BLaER1 (cell line): Measurements from ENCODE around the gene MEIS3.
A peak's percentile ranks its signal among the peaks of the same experiment; 100 is the strongest.

ENCODE experiments used
- H3K27ac ChIP-seq: shearing (Covaris generic); formaldehyde crosslinking; 2 replicates; pipeline ENCODE4 v1.8.1; 2022
- H3K27me3 ChIP-seq: shearing (Covaris generic); formaldehyde crosslinking; 2 replicates; pipeline ENCODE4 v1.8.1; 2022
- H3K36me3 ChIP-seq: shearing (Covaris generic); formaldehyde crosslinking; 2 replicates; pipeline ENCODE4 v1.8.1; 2022
- H3K4me1 ChIP-seq: shearing (Covaris generic); formaldehyde crosslinking; 2 replicates; pipeline ENCODE4 v1.8.1; 2022
- H3K4me2 ChIP-seq: shearing (Covaris generic); formaldehyde crosslinking; 2 replicates; pipeline ENCODE4 v1.8.1; 2022
- H3K4me3 ChIP-seq: shearing (Covaris generic); formaldehyde crosslinking; 2 replicates; pipeline ENCODE4 v1.8.1; 2022
- H3K9ac ChIP-seq: shearing (Covaris generic); formaldehyde crosslinking; 2 replicates; pipeline ENCODE4 v1.8.1; 2022
- H3K9me3 ChIP-seq: shearing (Covaris generic); formaldehyde crosslinking; 2 replicates; pipeline ENCODE4 v1.8.1; 2022
- H4K20me1 ChIP-seq: shearing (Covaris generic); formaldehyde crosslinking; 2 replicates; pipeline ENCODE4 v1.8.1; 2022
- Cebpa-rat ChIP-seq: shearing (Covaris generic); IDR thresholded peaks from 2 replicates; pipeline ENCODE4 v1.8.1; 2022

MEIS3 gene

GRCh38 chr19:47419030-47419783 lies at the start of gene MEIS3:
Gene MEIS3 (minus strand): TSS chr19:47419527. CDS start chr19:47419081, 446 bp downstream.
- Histone ChIP-seq H4K20me1 (peaks cover 66% of the 10 kb centered on the region), H3K4me1 (peaks cover 51% of the 10 kb centered on the region), H3K9me3 (no peaks in the 10 kb centered on the region), H3K4me3 (peak within 1 kb of the TSS; percentile 57), H3K27ac (no peak within 1 kb of the TSS), H3K36me3 (no peaks in the 10 kb centered on the region), H3K27me3 (peaks cover 97% of the 10 kb centered on the region), H3K4me2 (peak within 1 kb of the TSS; percentile 82), H3K9ac (no peak within 1 kb of the TSS)
- no peak for TF ChIP-seq Cebpa-rat

GRCh38 chr19:47467914-47468313 lies 48.6 kb upstream of the MEIS3 start:
- Histone ChIP-seq H3K4me1 (peaks cover 6% of the 10 kb centered on the region; the same call in 1 of the 2 replicates), H3K9me3 (no peaks in the 10 kb centered on the region), H4K20me1 (peaks cover 26% of the 10 kb centered on the region; the same call in 1 of the 2 replicates), H3K4me3 (no peak overlapping the region), H3K27me3 (peaks cover 58% of the 10 kb centered on the region), H3K9ac (no peak overlapping the region), H3K36me3 (no peaks in the 10 kb centered on the region), H3K4me2 (no peak overlapping the region), H3K27ac (no peak overlapping the region)
- no peak for TF ChIP-seq Cebpa-rat

DNA sequence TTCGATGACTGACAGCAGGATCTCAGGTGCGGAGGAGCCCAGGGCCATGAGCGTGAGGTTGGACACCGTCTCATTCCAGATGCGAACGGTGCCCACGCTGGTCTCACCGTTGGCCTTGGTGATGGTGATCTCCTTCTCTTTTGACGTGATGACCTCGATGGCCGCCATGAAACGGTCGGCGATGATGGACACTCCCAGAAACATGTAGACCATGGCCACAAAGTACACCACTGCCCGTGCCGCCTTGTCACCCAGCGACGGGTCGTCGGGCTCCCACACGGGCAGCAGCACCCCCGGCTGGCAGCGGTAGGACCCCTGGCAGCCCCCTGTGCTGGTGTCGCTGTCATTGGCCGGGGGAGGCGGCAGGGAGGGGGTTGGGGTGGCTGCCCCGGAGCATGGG lies 46.6 kb upstream of the MEIS3 start:
- no peak overlapping the region for H3K27ac ChIP-seq
- H3K36me3 ChIP-seq, result no peaks in the 10 kb centered on the region
- no peak overlapping the region for H3K4me3 ChIP-seq
- no peaks in the 10 kb centered on the region for H3K9me3 ChIP-seq
- TF ChIP-seq Cebpa-rat, result no peak
- peaks cover 45% of the 10 kb centered on the region for H3K27me3 ChIP-seq
- H3K4me1 ChIP-seq, result no peaks in the 10 kb centered on the region
- H3K9ac ChIP-seq, result no peak overlapping the region
- H3K4me2 ChIP-seq, result no peak overlapping the region
- H4K20me1 ChIP-seq, result peaks cover 23% of the 10 kb centered on the region; the same call in 1 of the 2 replicates

DNA sequence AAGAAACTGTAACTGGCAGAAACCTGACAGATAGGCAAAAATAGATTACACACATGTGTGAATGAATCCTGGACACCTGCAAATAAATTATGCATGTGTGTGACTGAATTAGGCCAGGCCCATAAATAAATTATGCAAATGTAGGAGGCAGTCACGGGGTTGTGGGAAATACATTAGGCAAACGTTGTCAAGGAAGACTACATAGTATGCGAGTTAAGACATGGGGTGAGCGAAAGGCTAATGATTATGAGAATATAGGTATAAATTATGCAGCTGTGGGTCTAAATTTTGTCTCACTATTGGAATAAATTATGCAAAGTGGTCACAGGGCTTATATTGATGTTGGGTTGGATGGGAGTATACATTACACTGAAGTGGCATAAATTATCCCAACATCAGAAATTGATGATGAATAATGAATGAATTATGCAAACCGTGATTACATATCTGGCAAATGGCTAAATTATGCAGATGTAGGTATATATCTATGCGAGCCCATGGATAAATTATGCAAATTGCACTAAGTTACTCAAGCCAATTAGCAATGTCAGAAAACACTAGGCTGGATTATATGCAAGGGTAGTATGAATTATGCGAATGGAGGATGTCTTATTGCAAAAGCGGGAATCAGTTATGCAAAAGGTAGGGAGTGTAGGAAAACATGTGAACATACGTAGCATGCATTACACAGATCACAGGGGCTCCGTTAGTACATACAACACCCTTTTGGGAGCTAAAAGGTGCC lies 45.5 kb upstream of the MEIS3 start:
- no peaks in the 10 kb centered on the region for H3K4me1 ChIP-seq
- peaks cover 12% of the 10 kb centered on the region; the same call in 1 of the 2 replicates for H4K20me1 ChIP-seq
- no peak overlapping the region for H3K9ac ChIP-seq
- no peaks in the 10 kb centered on the region for H3K9me3 ChIP-seq
- H3K27ac ChIP-seq, result no peak overlapping the region
- TF ChIP-seq Cebpa-rat, result no peak
- H3K4me3 ChIP-seq, result no peak overlapping the region
- no peaks in the 10 kb centered on the region for H3K36me3 ChIP-seq
- no peak overlapping the region for H3K4me2 ChIP-seq
- H3K27me3 ChIP-seq, result peaks cover 36% of the 10 kb centered on the region

- no peak overlapping the region; the same call in 1 of the 2 replicates for H3K9ac ChIP-seq
- H3K27ac ChIP-seq, result no peak overlapping the region
- peaks cover 36% of the 10 kb centered on the region for H3K27me3 ChIP-seq
- no peak overlapping the region for H3K4me2 ChIP-seq
- H3K36me3 ChIP-seq, result no peaks in the 10 kb centered on the region
- no peaks in the 10 kb centered on the region for H4K20me1 ChIP-seq
- H3K4me3 ChIP-seq, result no peak overlapping the region
- H3K4me1 ChIP-seq, result no peaks in the 10 kb centered on the region
- H3K9me3 ChIP-seq, result peaks cover 5% of the 10 kb centered on the region
- no peak for TF ChIP-seq Cebpa-rat
These were observed 42.5 kb upstream of the MEIS3 start for GRCh38 chr19:47461876-47462275.

DNA sequence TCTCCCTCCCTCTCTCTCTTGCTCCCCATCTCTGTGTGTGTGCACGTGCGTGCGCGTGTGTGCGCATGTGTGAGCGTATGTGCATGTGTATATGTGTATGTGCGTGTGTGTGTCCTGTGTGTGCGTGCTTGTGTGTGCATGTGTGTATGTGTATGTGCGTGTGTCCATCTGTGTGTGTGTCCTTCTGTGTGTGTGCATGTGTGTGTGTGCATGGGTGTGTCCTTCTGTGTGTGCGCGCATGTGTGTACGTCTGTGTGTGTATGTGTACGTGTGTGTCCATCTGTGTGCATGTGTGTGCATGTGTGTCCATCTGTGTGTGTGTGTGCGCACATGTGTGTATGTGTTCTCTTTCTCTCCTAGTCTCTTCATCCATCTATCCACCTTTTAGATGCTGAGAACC lies 40.1 kb upstream of the MEIS3 start:
- Histone ChIP-seq H3K27ac (no peak overlapping the region), H3K36me3 (no peaks in the 10 kb centered on the region), H4K20me1 (no peaks in the 10 kb centered on the region), H3K9ac (no peak overlapping the region), H3K4me3 (no peak overlapping the region), H3K27me3 (peaks cover 56% of the 10 kb centered on the region), H3K9me3 (peaks cover 19% of the 10 kb centered on the region), H3K4me1 (no peaks in the 10 kb centered on the region), H3K4me2 (no peak overlapping the region)
- no peak for TF ChIP-seq Cebpa-rat

DNA sequence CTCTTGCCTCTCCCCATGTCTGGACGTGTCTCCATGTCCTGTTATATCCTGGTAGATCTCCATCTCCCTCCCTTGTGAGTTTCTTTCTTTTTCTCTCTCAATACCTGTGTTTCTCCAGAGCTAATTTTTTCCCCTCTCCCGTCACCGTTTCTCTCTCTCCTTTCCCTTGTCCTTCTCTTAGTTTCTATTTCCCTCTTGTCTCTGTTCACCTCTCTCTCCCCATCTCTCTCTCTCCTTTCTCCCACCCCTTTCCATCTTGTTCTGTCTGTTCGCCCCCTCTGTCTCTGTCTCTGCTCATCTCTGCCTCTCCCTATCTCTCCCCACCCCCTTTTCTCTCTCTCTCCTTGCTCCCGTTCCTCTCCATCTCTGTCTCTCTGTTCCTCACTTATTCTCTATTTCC lies 39.3 kb upstream of the MEIS3 start:
- Histone ChIP-seq H3K4me1 (no peaks in the 10 kb centered on the region), H3K27ac (no peak overlapping the region), H3K9ac (no peak overlapping the region), H3K4me3 (no peak overlapping the region), H3K36me3 (no peaks in the 10 kb centered on the region), H3K4me2 (no peak overlapping the region), H4K20me1 (no peaks in the 10 kb centered on the region), H3K27me3 (peaks cover 61% of the 10 kb centered on the region), H3K9me3 (peaks cover 19% of the 10 kb centered on the region)
- no peak for TF ChIP-seq Cebpa-rat

DNA sequence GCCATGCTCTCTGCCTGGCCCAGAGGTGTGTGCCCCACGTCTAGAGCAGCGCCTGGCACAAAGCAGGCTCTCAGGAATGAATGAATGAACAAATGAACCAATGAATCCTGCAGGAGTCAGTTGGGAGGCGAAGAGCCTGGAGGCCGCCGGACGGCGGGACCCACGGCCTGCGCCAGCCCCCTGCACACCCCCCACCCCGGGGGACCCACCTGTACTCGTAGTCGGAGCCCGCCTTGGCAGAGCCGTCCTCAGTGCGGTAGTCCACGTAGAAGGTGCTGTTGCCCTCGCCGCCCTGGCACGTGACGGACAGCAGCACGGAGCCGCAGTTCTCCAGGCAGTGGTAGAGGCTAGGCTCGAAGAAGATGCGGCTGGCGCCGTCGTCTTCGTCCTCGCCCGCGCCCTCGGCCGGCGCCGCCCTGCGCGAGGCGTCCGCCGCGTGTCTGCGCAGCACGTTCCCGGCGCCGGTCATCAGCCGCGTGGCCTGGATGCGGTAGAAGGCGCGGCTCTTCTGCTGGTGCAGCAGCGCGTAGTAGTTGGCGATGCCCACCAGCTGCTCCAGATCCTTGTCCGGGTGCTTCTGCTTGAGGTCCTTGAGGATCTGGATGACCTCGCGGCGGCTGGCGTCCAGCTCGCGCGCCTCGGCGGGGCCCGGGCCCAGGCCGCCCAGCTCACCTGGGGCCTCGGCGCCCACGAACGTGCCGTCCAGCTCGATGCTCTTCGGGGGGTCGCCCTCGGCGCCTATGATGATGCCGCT lies 37.6 kb upstream of the MEIS3 start:
- Histone ChIP-seq H3K9me3 (peaks cover 19% of the 10 kb centered on the region), H3K4me1 (no peaks in the 10 kb centered on the region), H3K27ac (no peak overlapping the region), H3K9ac (no peak overlapping the region), H3K4me2 (no peak overlapping the region), H3K27me3 (peaks cover 61% of the 10 kb centered on the region), H3K4me3 (no peak overlapping the region), H3K36me3 (no peaks in the 10 kb centered on the region), H4K20me1 (no peaks in the 10 kb centered on the region; the same call in 1 of the 2 replicates)
- TF ChIP-seq Cebpa-rat, result no peak

DNA sequence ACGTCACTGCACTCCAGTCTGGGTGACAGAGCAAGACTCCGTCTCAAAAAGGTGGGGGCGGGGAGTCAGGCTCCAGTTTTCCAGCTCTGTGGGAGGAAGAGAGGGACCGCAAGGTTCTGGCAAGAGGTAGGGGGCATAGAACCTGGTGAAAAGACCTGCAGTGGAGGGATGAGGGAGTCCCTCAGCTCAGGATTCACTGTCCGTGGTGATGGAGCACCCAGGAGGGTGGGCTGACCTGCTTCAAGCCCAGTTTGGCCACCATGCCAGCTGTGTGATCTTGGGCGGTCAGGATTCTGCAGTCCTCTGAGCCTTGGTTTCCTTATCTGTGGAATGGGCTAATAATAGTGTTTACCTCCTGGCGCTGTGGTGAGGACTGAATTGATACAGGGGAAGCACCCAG lies 31.2 kb upstream of the MEIS3 start:
- no peak overlapping the region for H3K9ac ChIP-seq
- H3K9me3 ChIP-seq, result peaks cover under 1% of the 10 kb centered on the region; the same call in 1 of the 2 replicates
- H3K4me1 ChIP-seq, result peaks cover 9% of the 10 kb centered on the region; the same call in 1 of the 2 replicates
- H3K4me3 ChIP-seq, result no peak overlapping the region
- TF ChIP-seq Cebpa-rat, result no peak
- no peak overlapping the region for H3K27ac ChIP-seq
- peaks cover 59% of the 10 kb centered on the region for H3K27me3 ChIP-seq
- H3K36me3 ChIP-seq, result no peaks in the 10 kb centered on the region
- no peak overlapping the region for H3K4me2 ChIP-seq
- H4K20me1 ChIP-seq, result peaks cover 20% of the 10 kb centered on the region; the same call in 1 of the 2 replicates

DNA sequence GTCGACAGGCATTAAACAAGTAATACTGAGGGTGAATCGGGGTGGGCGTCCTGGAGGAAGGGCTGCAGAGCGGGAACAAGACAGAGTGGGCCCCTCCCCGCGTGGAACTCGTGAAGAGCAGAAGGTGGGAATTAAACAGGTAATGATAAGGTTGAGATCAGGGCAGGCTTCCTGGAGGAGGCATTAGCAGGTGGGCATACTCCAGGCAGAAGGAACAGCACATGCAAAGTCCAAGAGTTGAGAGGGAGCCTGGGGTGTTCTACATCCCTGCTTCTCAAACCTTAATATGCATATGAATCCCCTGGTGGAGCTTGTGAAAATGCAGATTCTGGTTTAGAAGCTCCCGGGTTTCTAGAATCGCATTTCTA lies 29.0 kb upstream of the MEIS3 start:
- H3K4me3 ChIP-seq, result no peak overlapping the region

More for the DNA sequence above, 29.0 kb upstream of the MEIS3 start:
- Histone ChIP-seq H3K27ac (no peak overlapping the region), H3K4me1 (peaks cover 14% of the 10 kb centered on the region; the same call in 1 of the 2 replicates), H3K4me2 (no peak overlapping the region), H4K20me1 (peaks cover 29% of the 10 kb centered on the region; the same call in 1 of the 2 replicates), H3K36me3 (no peaks in the 10 kb centered on the region), H3K9me3 (no peaks in the 10 kb centered on the region), H3K9ac (no peak overlapping the region), H3K27me3 (peaks cover 65% of the 10 kb centered on the region)
- TF ChIP-seq Cebpa-rat, result no peak
